Hepatocyte (in vitro differentiated cells): ENCODE results near the gene NPB.

Source experiments
- CTCF ChIP-seq: fragments of 200-600 bp; sonication (generic); IDR thresholded peaks from 2 replicates; pipeline ENCODE4 v1.5.1; 2016; ENCODE audit warnings: antibody characterized with exemption, mild to moderate bottlenecking; ENCODE audit not compliant: poor library complexity
- EZH2 ChIP-seq: fragments of 200-600 bp; sonication (generic); IDR thresholded peaks from 2 replicates; pipeline ENCODE4 v1.6.1; 2016; ENCODE audit warnings: antibody characterized with exemption, mild to moderate bottlenecking, borderline replicate concordance
- EZH2phosphoT487 ChIP-seq: fragments of 200-600 bp; sonication (generic); IDR thresholded peaks from one replicate; pipeline ENCODE4 v1.6.1; 2018; ENCODE audit warnings: antibody characterized with exemption, mild to moderate bottlenecking, low read depth, moderate library complexity; ENCODE audit not compliant: unreplicated experiment, severe bottlenecking

DNA sequence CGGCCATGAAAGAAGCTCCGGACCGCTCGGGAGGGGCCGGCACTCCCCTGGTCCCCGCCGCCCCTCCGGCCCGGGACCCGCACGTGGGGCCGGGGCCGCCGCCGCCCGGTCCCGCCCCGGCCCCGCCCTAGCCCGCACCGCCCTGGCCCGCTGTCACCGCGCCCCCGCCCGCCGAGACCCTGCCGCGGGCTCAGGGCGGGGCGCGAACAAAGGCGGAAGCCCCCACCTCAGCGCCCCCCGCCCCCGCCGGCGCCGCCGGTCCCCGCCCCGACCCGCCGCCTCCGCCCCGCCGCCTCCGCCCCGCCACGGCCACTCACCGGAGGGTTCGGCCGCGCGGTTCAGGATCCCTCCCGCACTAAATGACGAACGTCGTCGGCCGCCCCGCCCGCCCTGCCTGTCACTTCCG, 31.1 kb upstream of the NPB start, which contains the start of gene ARHGDIA:
- TF ChIP-seq CTCF (no peak), EZH2 (no peak), EZH2phosphoT487 (no peak)
